ENCODE results near the gene TSPYL2. TPM values are rescaled to one million over a fixed set of nuclear protein-coding genes. Genes with fewer than 3 reads are reported as not detected.

Gene TSPYL2
- total RNA-seq, 2 experiments from 2014 or later: 56.8 to 61.0 TPM

DNA sequence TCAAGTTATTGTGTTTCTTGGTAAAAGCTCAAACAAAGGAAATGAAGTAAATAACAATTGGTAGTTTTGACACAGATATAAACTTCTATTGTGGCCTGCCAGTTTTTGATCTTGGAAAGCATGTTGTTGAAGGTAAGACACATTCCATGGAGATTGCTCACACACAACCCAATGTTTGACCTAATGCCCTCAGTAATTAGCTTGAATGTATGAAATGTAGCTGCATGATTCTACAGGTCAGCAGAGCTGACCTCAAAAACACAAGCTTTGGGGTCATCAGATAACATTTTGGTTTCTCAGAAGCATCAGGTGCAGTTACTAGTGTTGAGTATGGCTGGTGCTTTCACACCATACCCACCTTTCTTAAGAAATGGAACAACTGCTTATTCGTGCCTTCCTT, 17.1 kb upstream of the TSPYL2 start:
- Mint-ChIP-seq H3K4me1 (ENCODE audit: low read depth) (no peaks in the 10 kb centered on the region), H3K27ac (no peak overlapping the region), H3K4me3 (no peak overlapping the region), H3K27me3 (no peaks in the 10 kb centered on the region), H3K9me3 (no peaks in the 10 kb centered on the region), H3K36me3 (ENCODE audit: low read depth) (no peaks in the 10 kb centered on the region)
- TF ChIP-seq, protein P1, sequence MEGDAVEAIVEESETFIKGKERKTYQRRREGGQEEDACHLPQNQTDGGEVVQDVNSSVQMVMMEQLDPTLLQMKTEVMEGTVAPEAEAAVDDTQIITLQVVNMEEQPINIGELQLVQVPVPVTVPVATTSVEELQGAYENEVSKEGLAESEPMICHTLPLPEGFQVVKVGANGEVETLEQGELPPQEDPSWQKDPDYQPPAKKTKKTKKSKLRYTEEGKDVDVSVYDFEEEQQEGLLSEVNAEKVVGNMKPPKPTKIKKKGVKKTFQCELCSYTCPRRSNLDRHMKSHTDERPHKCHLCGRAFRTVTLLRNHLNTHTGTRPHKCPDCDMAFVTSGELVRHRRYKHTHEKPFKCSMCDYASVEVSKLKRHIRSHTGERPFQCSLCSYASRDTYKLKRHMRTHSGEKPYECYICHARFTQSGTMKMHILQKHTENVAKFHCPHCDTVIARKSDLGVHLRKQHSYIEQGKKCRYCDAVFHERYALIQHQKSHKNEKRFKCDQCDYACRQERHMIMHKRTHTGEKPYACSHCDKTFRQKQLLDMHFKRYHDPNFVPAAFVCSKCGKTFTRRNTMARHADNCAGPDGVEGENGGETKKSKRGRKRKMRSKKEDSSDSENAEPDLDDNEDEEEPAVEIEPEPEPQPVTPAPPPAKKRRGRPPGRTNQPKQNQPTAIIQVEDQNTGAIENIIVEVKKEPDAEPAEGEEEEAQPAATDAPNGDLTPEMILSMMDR (IDR thresholded peaks at IDR 0.05): no peak
- ATAC-seq (no peak), DNase-seq (no peak)
- POLR2A ChIA-PET: no interaction called here
- CTCF ChIA-PET: no interaction called here
- intact Hi-C loops (cut with micrococcal nuclease): no loop called here

DNA sequence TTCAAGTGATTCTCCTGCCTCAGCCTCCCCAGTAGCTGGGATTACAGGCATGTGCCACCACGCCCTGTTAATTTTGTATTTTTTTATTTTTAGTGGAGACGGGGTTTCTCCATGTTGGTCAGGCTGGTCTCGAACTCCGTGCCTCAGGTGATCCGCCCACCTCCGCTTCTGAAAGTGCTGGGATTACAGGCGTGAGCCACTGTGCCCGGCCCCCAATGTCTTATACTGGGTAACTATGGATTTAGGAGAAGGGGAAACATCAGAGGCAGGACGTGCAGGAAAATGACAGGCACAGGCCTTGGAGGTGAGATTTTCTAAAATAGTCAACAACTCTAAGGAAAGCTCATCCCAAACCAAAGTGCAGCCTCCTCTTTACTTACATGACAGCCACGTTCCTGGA, 11.1 kb upstream of the TSPYL2 start:
- no peak overlapping the region for H3K27ac Mint-ChIP-seq
- POLR2A ChIA-PET: no interaction called here
- TF ChIP-seq, protein P1 (IDR thresholded peaks at IDR 0.05): no peak
- H3K4me3 Mint-ChIP-seq: peak overlapping the region; percentile 85
- intact Hi-C loops (cut with micrococcal nuclease): loop anchor here (2.0 kb wide), 1 partner anchor 18 kb away; no protein-coding TSS in a partner anchor
- H3K36me3 Mint-ChIP-seq (ENCODE audit: low read depth): no peaks in the 10 kb centered on the region
- H3K4me1 Mint-ChIP-seq (ENCODE audit: low read depth): peaks cover 12% of the 10 kb centered on the region
- H3K27me3 Mint-ChIP-seq: no peaks in the 10 kb centered on the region
- CTCF ChIA-PET: interaction anchor here (1.4 to 1.9 kb wide), 2 partner anchors 18 to 20 kb away, joined by 5 to 8 read pairs; no protein-coding TSS in a partner anchor
- DNase-seq: no peak
- no peak for ATAC-seq
- no peaks in the 10 kb centered on the region for H3K9me3 Mint-ChIP-seq

DNA sequence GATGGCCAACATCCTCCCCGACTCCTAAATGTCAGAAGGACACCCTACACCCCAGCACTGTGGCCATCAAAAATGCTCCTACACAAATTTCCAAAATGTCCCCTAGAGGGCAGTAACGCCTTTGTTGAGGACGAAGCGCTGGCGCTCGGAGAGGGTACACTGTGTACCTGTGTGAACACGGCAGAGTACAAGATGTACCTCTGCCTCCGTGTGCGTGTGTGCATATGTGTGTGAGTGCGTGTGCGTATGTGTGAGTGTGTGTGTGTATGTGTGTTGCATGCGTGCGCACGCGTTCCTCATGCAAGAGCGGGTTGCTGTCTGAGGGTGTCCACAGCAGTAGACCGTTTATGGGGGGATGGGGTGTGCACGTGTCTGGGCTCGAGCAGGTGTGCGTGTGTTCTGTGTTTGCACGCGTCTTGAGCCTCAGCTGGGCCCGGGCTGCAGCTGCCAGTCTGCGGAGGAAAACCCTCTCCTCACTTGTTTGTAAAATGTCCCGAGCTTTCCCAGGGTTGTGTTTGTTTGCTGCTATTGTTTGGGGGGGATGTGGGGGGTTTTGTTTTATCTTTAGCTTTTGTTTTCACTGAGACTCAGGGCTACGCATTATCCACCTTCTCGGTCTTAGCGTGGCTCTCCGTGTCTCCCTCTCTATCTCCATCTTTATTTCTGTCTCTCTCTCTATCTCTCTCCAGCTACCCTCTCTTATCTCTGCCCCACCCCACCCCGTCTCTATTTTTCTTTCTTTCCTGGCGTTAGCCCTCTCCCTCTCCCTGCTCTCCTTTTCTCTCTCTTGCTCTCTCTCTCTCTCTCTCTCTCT, 10.4 kb upstream of the TSPYL2 start:
- DNase-seq: peak; percentile 74
- Mint-ChIP-seq H3K36me3 (ENCODE audit: low read depth) (no peaks in the 10 kb centered on the region), H3K9me3 (no peaks in the 10 kb centered on the region), H3K27me3 (no peaks in the 10 kb centered on the region), H3K4me1 (ENCODE audit: low read depth) (peaks cover 12% of the 10 kb centered on the region), H3K4me3 (peak overlapping the region; percentile 85), H3K27ac (peak overlapping the region; percentile 92)
- ATAC-seq: peak; percentile 83
- intact Hi-C loops (cut with micrococcal nuclease): loop anchor here (2.0 kb wide), 1 partner anchor 17 kb away; no protein-coding TSS in a partner anchor
- TF ChIP-seq, protein P1 (IDR thresholded peaks at IDR 0.05): peak; percentile 59
- ChIA-PET CTCF (interaction anchor here (0.8 to 2.1 kb wide), 8 partner anchors 10 to 117 kb away, joined by 3 to 20 read pairs (median 4); partner anchors contain the start of genes KANTR and TSPYL2), POLR2A (interaction anchor here (0.9 to 1.0 kb wide), 4 partner anchors 10 to 120 kb away, joined by 3 to 7 read pairs (median 4); partner anchors contain the start of gene TSPYL2)

DNA sequence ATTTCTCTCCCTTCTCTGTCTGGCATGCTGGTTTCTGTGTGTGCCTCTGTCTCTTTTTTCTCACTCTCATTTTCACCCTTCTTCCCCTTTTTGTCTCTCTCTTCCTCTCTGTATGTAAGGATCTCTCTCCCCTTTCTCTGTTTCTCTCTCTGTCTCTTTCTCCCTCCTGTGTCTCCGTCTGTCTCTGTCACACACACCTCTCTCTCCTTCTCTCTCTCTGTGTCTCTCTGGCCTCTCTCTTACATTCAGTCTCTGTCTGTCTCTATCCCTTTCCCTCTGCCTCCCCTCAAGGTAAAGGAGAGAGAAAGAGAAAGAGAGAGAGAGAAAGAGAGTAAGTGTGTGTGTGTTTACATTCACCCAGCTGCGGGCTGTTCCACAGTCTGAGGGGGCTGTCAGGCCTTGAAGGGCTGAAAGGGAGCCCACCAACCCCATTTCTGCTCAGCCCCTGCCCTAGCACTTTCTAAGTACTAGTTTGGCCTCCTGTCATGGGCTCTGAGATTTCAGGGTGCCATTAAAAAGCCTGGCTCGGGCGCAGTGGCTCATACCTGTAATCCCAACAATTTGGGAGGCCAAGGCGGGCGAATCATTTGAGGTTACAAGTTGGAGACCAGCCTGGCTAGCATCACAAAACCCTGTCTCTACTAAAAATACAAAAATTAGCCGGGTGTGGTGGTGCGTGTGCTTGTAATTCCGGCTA, 9.6 kb upstream of the TSPYL2 start:
- Mint-ChIP-seq H3K9me3 (no peaks in the 10 kb centered on the region), H3K27me3 (no peaks in the 10 kb centered on the region), H3K4me3 (peak overlapping the region; percentile 85), H3K4me1 (ENCODE audit: low read depth) (peaks cover 12% of the 10 kb centered on the region), H3K36me3 (ENCODE audit: low read depth) (no peaks in the 10 kb centered on the region), H3K27ac (peak overlapping the region; percentile 92)
- peak; percentile 16 for ATAC-seq
- intact Hi-C loops (cut with micrococcal nuclease): no loop called here
- TF ChIP-seq, protein P1 (IDR thresholded peaks at IDR 0.05): no peak
- peak; percentile 15 for DNase-seq
- ChIA-PET POLR2A (interaction anchor here (0.9 to 1.5 kb wide), 5 partner anchors 9 to 119 kb away, joined by 3 to 10 read pairs (median 4); partner anchors contain the start of gene TSPYL2), CTCF (interaction anchor here (0.8 to 2.1 kb wide), 8 partner anchors 10 to 116 kb away, joined by 3 to 20 read pairs (median 4); partner anchors contain the start of genes KANTR and TSPYL2)
